Measurements from ENCODE around the gene PLCL1.

PLCL1 gene

DNA sequence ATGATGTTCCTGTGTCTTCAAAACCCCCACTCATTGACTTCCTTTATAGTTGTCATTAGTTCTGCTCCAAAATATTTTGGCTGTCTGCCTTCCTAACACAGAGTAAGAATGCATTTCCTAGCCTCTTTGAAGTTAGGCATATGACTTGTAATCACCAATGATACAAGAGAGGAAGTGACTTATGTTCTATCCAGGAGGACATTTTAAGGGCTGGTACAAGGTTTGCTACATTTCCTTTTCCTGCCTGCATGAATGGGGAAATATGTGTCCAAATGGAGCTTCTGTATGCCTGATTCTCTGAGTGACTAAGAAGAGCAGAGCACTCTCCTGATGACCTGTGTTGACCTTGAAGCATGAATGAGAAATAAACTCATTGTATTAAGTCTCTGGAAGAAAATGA, 115.1 kb downstream of the PLCL1 start:
- Histone ChIP-seq H3K27ac (ENCODE audit: low read depth, low read length) (no peak overlapping the region), H3K9ac (ENCODE audit: low read length in 5 of 5) (no peak overlapping the region), H3K27me3 (ENCODE audit: control insufficient read depth in 5 of 5, insufficient read depth in 4 of 5, low read length in 5 of 5) (no peaks in the 10 kb centered on the region), H3K4me1 (ENCODE audit: control insufficient read depth in 5 of 5, insufficient read depth in 5 of 5, low read length in 5 of 5) (peaks cover 0 to 14% (median 5%) of the 10 kb centered on the region in 5 donors), H3K36me3 (ENCODE audit: control insufficient read depth in 5 of 5, insufficient read depth in 5 of 5, low read length in 5 of 5) (no peaks in the 10 kb centered on the region), H3K9me3 (ENCODE audit: control insufficient read depth in 5 of 5, low read length in 5 of 5) (no peaks in the 10 kb centered on the region), H3K4me3 (ENCODE audit: low read depth in 1 of 5, low read length in 5 of 5) (no peak overlapping the region)

DNA sequence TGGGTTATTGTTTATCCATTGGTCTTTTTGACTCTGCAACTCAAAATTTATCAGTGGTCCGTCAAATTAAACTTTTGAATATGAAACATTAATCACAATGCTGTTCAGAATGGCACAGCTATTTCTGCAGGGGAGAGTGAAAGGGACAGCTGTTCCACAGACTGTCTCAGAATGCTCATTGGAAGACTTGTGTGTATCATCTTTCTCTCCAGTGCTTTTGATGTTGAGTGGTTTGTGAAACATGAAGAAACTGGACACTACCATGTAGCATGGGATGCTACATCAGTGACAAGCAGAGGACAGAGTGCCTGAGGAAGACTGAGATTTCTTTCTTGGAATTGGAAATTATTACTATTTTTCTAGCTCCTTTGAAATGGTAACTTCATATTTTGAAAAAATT, 115.7 kb downstream of the PLCL1 start:
- Histone ChIP-seq H3K4me3 (ENCODE audit: low read depth in 1 of 5, low read length in 5 of 5) (no peak overlapping the region), H3K9ac (ENCODE audit: low read length in 5 of 5) (no peak overlapping the region), H3K9me3 (ENCODE audit: control insufficient read depth in 5 of 5, low read length in 5 of 5) (no peaks in the 10 kb centered on the region), H3K4me1 (ENCODE audit: control insufficient read depth in 5 of 5, insufficient read depth in 5 of 5, low read length in 5 of 5) (peaks cover 0 to 17% (median 5%) of the 10 kb centered on the region in 5 donors), H3K27ac (ENCODE audit: low read depth, low read length) (no peak overlapping the region), H3K27me3 (ENCODE audit: control insufficient read depth in 5 of 5, insufficient read depth in 4 of 5, low read length in 5 of 5) (no peaks in the 10 kb centered on the region), H3K36me3 (ENCODE audit: control insufficient read depth in 5 of 5, insufficient read depth in 5 of 5, low read length in 5 of 5) (no peaks in the 10 kb centered on the region)

DNA sequence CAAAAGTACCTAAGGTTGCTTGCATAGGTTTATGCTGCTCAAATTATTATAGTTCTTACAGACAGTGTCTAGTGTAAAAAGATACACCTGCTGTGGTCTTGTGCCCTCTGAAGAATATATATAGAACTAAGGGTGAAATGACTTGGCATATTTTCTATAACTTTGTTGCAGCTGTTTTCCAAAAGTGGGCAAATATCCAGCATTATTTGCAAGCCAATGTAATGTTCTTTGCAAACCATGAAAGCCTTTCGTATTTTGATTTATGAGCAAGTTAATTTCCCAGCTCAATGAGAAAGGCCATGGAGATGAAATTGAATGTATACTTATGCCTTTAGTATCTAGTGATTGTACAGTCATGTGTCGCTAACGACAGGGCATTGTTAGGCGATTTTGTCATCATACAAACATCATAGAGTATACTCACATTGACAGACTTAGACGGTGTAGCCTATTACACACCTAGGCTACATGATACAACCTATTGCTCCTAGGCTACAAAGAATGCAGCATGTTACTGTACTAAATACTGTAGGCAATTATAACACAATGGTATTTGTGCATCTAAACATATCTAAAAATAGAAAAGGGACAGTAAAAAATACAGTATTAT, 116.3 kb downstream of the PLCL1 start:
- peaks cover 0 to 13% (median 9%) of the 10 kb centered on the region in 5 donors for H3K4me1 ChIP-seq (ENCODE audit: control insufficient read depth in 5 of 5, insufficient read depth in 5 of 5, low read length in 5 of 5)
- H3K36me3 ChIP-seq (ENCODE audit: control insufficient read depth in 5 of 5, insufficient read depth in 5 of 5, low read length in 5 of 5) = no peaks in the 10 kb centered on the region
- no peaks in the 10 kb centered on the region for H3K27me3 ChIP-seq (ENCODE audit: control insufficient read depth in 5 of 5, insufficient read depth in 4 of 5, low read length in 5 of 5)
- no peak overlapping the region for H3K27ac ChIP-seq (ENCODE audit: low read depth, low read length)
- no peak overlapping the region for H3K4me3 ChIP-seq (ENCODE audit: low read depth in 1 of 5, low read length in 5 of 5)
- H3K9me3 ChIP-seq (ENCODE audit: control insufficient read depth in 5 of 5, low read length in 5 of 5) = no peaks in the 10 kb centered on the region
- H3K9ac ChIP-seq (ENCODE audit: low read length in 5 of 5) = no peak overlapping the region

DNA sequence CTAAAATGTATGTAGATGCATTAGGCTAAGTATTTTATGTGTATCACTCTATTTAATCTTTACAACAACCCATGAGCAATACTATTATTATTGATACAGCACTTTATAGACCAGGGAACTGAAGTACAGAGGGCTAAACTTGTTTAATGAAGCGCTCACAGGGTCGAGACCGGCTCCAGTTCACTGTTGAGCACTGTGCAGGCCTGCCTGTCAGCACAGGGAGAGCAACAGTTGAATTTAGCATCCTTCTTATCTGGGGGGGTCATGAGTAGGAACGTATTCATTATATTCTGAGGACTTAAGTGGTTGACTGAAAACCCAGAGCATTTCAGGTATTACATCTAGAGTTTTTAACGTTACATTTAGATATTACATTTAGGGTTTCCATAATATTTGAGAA, 120.1 kb downstream of the PLCL1 start:
- H3K4me3 ChIP-seq (ENCODE audit: low read depth in 1 of 5, low read length in 5 of 5) = no peak overlapping the region
- no peaks in the 10 kb centered on the region for H3K27me3 ChIP-seq (ENCODE audit: control insufficient read depth in 5 of 5, insufficient read depth in 4 of 5, low read length in 5 of 5)
- H3K9ac ChIP-seq (ENCODE audit: low read length in 5 of 5) = no peak overlapping the region
- peak overlapping the region; percentile 75 for H3K27ac ChIP-seq (ENCODE audit: low read depth, low read length)
- H3K36me3 ChIP-seq (ENCODE audit: control insufficient read depth in 5 of 5, insufficient read depth in 5 of 5, low read length in 5 of 5) = no peaks in the 10 kb centered on the region
- no peaks in the 10 kb centered on the region for H3K9me3 ChIP-seq (ENCODE audit: control insufficient read depth in 5 of 5, low read length in 5 of 5)
- peaks cover 0 to 27% (median 19%) of the 10 kb centered on the region in 5 donors for H3K4me1 ChIP-seq (ENCODE audit: control insufficient read depth in 5 of 5, insufficient read depth in 5 of 5, low read length in 5 of 5)

DNA sequence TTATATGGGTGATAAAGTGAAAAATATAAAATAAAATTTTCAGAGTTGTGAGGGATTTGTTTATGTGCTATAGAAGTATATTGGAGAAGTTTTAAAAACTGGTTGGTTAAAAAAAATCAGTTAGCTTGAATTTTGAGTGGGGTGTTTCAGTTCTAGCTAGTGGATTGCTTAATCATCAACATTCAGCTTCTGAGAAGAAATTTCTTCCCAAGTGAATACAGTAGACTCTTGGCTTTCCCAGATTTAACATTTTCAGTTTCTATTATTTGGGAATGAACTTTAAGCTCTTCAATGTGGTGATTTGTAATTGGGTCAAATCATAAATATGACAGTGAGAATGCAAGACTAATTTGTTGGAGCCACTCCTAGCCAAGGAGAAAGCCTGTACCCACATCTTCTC, 120.8 kb downstream of the PLCL1 start:
- peaks cover 0 to 27% (median 20%) of the 10 kb centered on the region in 5 donors for H3K4me1 ChIP-seq (ENCODE audit: control insufficient read depth in 5 of 5, insufficient read depth in 5 of 5, low read length in 5 of 5)
- no peaks in the 10 kb centered on the region for H3K9me3 ChIP-seq (ENCODE audit: control insufficient read depth in 5 of 5, low read length in 5 of 5)
- H3K27ac ChIP-seq (ENCODE audit: low read depth, low read length) = peak overlapping the region; percentile 75
- no peak overlapping the region for H3K4me3 ChIP-seq (ENCODE audit: low read depth in 1 of 5, low read length in 5 of 5)
- no peaks in the 10 kb centered on the region for H3K36me3 ChIP-seq (ENCODE audit: control insufficient read depth in 5 of 5, insufficient read depth in 5 of 5, low read length in 5 of 5)
- H3K27me3 ChIP-seq (ENCODE audit: control insufficient read depth in 5 of 5, insufficient read depth in 4 of 5, low read length in 5 of 5) = no peaks in the 10 kb centered on the region
- H3K9ac ChIP-seq (ENCODE audit: low read length in 5 of 5) = no peak overlapping the region

DNA sequence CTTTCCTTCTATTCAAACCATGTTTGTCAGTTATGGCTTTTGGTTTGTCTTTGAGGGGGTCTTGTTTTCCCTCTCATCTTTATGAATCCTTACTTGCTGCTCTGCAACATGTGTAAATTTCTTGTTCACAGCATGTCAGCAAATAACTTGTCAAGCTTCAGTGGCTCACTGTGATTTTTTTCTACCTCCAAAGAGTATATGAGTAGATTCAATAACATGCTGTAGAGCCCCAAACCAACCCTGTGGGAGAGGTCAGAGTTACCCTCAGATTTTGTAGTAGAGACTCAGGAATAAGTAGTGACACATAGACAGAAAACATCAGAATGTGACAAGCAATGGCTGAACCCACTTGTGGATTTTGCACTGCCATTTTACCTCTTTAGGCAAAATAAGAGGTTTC, 121.6 kb downstream of the PLCL1 start:
- Histone ChIP-seq H3K9ac (ENCODE audit: low read length in 5 of 5) (no peak overlapping the region), H3K27me3 (ENCODE audit: control insufficient read depth in 5 of 5, insufficient read depth in 4 of 5, low read length in 5 of 5) (no peaks in the 10 kb centered on the region), H3K4me1 (ENCODE audit: control insufficient read depth in 5 of 5, insufficient read depth in 5 of 5, low read length in 5 of 5) (peaks cover 0 to 27% (median 20%) of the 10 kb centered on the region in 5 donors), H3K27ac (ENCODE audit: low read depth, low read length) (peak overlapping the region; percentile 75), H3K4me3 (ENCODE audit: low read depth in 1 of 5, low read length in 5 of 5) (no peak overlapping the region), H3K36me3 (ENCODE audit: control insufficient read depth in 5 of 5, insufficient read depth in 5 of 5, low read length in 5 of 5) (no peaks in the 10 kb centered on the region), H3K9me3 (ENCODE audit: control insufficient read depth in 5 of 5, low read length in 5 of 5) (no peaks in the 10 kb centered on the region)

DNA sequence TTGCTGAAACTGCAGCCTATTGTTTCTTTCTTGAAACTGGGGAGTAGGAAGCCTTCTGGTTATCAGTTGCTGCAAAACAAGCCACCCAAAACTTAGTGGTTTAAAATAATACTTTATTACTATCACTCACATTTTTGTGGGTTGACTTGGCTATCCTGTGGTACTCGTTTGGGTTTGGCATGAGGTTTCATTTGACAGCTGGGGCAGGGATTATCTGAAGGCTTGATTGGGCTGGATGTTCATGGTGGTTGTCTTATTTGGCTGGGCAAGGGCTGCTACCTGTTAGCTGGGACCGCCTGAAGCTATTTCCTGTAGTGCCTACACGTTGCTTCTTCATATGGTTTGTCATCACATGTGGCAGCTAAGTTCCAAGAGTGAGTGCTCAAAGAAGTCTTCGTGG, 122.3 kb downstream of the PLCL1 start:
- Histone ChIP-seq H3K27me3 (ENCODE audit: control insufficient read depth in 5 of 5, insufficient read depth in 4 of 5, low read length in 5 of 5) (no peaks in the 10 kb centered on the region), H3K9ac (ENCODE audit: low read length in 5 of 5) (no peak overlapping the region), H3K4me1 (ENCODE audit: control insufficient read depth in 5 of 5, insufficient read depth in 5 of 5, low read length in 5 of 5) (peaks cover 0 to 27% (median 20%) of the 10 kb centered on the region in 5 donors), H3K27ac (ENCODE audit: low read depth, low read length) (peak overlapping the region; percentile 75), H3K4me3 (ENCODE audit: low read depth in 1 of 5, low read length in 5 of 5) (no peak overlapping the region), H3K9me3 (ENCODE audit: control insufficient read depth in 5 of 5, low read length in 5 of 5) (no peaks in the 10 kb centered on the region), H3K36me3 (ENCODE audit: control insufficient read depth in 5 of 5, insufficient read depth in 5 of 5, low read length in 5 of 5) (no peaks in the 10 kb centered on the region)

DNA sequence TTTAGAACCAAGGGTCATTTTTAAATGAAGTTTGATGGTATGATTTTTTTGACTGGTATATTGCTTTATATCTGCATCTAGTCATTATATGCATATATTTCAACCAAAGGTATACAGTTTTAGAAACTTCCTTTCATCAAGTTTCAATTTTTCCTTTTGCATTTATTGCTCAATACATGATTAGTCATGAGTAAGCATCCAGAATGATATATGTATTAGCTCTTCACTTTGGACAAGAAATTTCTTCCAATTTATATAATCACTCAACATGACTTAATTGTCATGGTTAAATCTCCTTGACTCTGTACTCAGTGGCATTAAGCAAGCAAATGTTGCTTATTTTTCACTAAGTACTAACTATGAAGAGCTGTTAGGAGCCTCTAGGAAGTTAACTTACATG, 123.6 kb downstream of the PLCL1 start:
- H3K4me1 ChIP-seq (ENCODE audit: control insufficient read depth in 5 of 5, insufficient read depth in 5 of 5, low read length in 5 of 5) = peaks cover 0 to 27% (median 20%) of the 10 kb centered on the region in 5 donors

DNA sequence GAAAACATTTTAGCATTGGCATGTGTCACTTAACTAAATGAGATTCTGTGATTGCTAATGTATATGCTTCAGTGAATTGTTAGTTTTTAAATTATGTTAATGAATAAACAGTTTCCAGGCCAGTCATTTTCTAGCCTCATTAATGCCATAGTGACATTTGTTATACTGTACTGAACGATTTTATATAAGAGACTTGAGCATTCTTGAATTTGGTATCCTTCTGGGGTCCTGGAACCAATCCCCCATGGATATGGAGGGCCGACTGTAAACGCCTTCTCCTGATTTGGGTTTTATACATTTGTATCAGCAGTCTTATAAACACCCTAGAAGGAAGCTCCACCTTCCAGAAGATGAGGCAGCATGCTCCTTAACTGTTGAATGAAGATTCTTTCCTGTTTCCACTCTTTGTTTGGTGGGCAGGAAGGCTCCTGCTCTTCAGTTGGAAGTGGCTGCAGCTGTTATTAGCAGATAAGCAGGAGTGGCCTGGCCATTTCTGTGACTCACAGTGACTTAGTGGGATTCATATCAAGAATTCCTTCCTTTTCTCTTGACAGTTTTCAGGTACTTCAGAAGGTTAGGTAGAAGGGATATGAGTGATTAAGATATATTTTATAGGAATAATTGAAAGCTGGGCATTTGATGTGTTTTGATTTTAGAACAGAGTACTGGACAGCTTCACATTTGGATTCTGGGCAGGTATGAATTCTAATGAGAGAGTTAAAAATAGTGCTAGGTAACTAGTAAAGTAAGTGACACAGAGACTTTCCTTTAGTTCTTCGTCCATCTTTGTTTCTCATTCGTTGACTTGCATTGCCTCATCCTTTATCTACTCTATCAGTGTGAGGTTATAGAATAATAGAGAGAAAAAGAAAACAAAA, 124.9 kb downstream of the PLCL1 start:
- H3K4me1 ChIP-seq (ENCODE audit: control insufficient read depth in 5 of 5, insufficient read depth in 5 of 5, low read length in 5 of 5) = peaks cover 0 to 27% (median 20%) of the 10 kb centered on the region in 5 donors
- no peaks in the 10 kb centered on the region for H3K9me3 ChIP-seq (ENCODE audit: control insufficient read depth in 5 of 5, low read length in 5 of 5)

More for the DNA sequence above, 123.6 kb downstream of the PLCL1 start:
- Histone ChIP-seq H3K36me3 (ENCODE audit: control insufficient read depth in 5 of 5, insufficient read depth in 5 of 5, low read length in 5 of 5) (no peaks in the 10 kb centered on the region), H3K4me3 (ENCODE audit: low read depth in 1 of 5, low read length in 5 of 5) (no peak overlapping the region), H3K9ac (ENCODE audit: low read length in 5 of 5) (no peak overlapping the region), H3K27ac (ENCODE audit: low read depth, low read length) (peak overlapping the region; percentile 75), H3K27me3 (ENCODE audit: control insufficient read depth in 5 of 5, insufficient read depth in 4 of 5, low read length in 5 of 5) (no peaks in the 10 kb centered on the region), H3K9me3 (ENCODE audit: control insufficient read depth in 5 of 5, low read length in 5 of 5) (no peaks in the 10 kb centered on the region)

DNA sequence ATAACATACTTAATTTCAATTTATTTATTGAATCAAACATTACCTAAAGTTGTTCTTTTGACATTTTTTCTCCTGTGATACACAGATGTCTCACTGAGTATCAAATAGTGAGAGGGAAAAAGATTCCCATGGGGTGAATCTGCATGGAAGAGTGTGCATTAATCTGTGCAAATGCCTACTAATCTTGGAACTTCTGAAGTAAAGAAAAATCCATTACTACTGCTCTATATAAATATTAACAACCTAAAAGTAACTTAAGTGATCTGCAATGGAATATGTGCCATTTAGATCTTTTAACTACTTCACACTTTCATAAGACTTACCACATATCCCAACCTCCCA, 125.5 kb downstream of the PLCL1 start:
- Histone ChIP-seq H3K4me3 (ENCODE audit: low read depth in 1 of 5, low read length in 5 of 5) (no peak overlapping the region), H3K36me3 (ENCODE audit: control insufficient read depth in 5 of 5, insufficient read depth in 5 of 5, low read length in 5 of 5) (no peaks in the 10 kb centered on the region), H3K9me3 (ENCODE audit: control insufficient read depth in 5 of 5, low read length in 5 of 5) (no peaks in the 10 kb centered on the region), H3K4me1 (ENCODE audit: control insufficient read depth in 5 of 5, insufficient read depth in 5 of 5, low read length in 5 of 5) (peaks cover 0 to 25% (median 20%) of the 10 kb centered on the region in 5 donors), H3K27ac (ENCODE audit: low read depth, low read length) (no peak overlapping the region), H3K9ac (ENCODE audit: low read length in 5 of 5) (no peak overlapping the region), H3K27me3 (ENCODE audit: control insufficient read depth in 5 of 5, insufficient read depth in 4 of 5, low read length in 5 of 5) (no peaks in the 10 kb centered on the region)

More for the DNA sequence above, 124.9 kb downstream of the PLCL1 start:
- H3K27ac ChIP-seq (ENCODE audit: low read depth, low read length) = no peak overlapping the region
- H3K4me3 ChIP-seq (ENCODE audit: low read depth in 1 of 5, low read length in 5 of 5) = no peak overlapping the region
- no peaks in the 10 kb centered on the region for H3K27me3 ChIP-seq (ENCODE audit: control insufficient read depth in 5 of 5, insufficient read depth in 4 of 5, low read length in 5 of 5)
- H3K9ac ChIP-seq (ENCODE audit: low read length in 5 of 5) = no peak overlapping the region
- H3K36me3 ChIP-seq (ENCODE audit: control insufficient read depth in 5 of 5, insufficient read depth in 5 of 5, low read length in 5 of 5) = no peaks in the 10 kb centered on the region

Measured in subcutaneous abdominal adipose tissue (tissue), 5 donors.